Endothelial cell (in vitro differentiated cells): ENCODE measurements around the gene GNG8. TPM values are rescaled to one million over a fixed set of nuclear protein-coding genes. Genes with fewer than 3 reads are reported as not detected.
"Not testable (repeated sequence)": the region's sequence is repeated elsewhere in the genome, so short reads cannot be mapped to it uniquely, and the experiment has no call there.

Source experiments
- DNase-seq: peaks from one replicate; pipeline ENCODE4 v3.0.0; 2021; ENCODE audit warnings: low spot score
- H3K27ac Mint-ChIP-seq: one replicate; pipeline ENCODE4 v1.8.0; 2021; ENCODE audit warnings: mixed read lengths, inconsistent platforms; ENCODE audit not compliant: unreplicated experiment
- H3K27me3 Mint-ChIP-seq: one replicate; pipeline ENCODE4 v1.8.0; 2021; ENCODE audit warnings: mild to moderate bottlenecking, moderate library complexity, mixed read lengths, inconsistent platforms; ENCODE audit not compliant: unreplicated experiment
- H3K36me3 Mint-ChIP-seq: one replicate; pipeline ENCODE4 v1.8.0; 2021; ENCODE audit warnings: mild to moderate bottlenecking, low read depth, mixed read lengths, inconsistent platforms; ENCODE audit not compliant: unreplicated experiment
- H3K4me1 Mint-ChIP-seq: one replicate; pipeline ENCODE4 v1.8.0; 2021; ENCODE audit warnings: mild to moderate bottlenecking, mixed read lengths, inconsistent platforms; ENCODE audit not compliant: unreplicated experiment
- H3K4me3 Mint-ChIP-seq: one replicate; pipeline ENCODE4 v1.8.0; 2021; ENCODE audit warnings: mild to moderate bottlenecking, mixed read lengths, inconsistent platforms; ENCODE audit not compliant: unreplicated experiment
- H3K9me3 Mint-ChIP-seq: one replicate; pipeline ENCODE4 v1.8.0; 2021; ENCODE audit warnings: mixed read lengths, inconsistent platforms; ENCODE audit not compliant: unreplicated experiment
- CTCF ChIP-seq: fragments of 200-600 bp; sonication (generic); IDR thresholded peaks from one replicate; pipeline ENCODE4 v1.5.0; 2021; ENCODE audit warnings: antibody characterized with exemption; ENCODE audit not compliant: unreplicated experiment
- total RNA-seq: library from RNA; stranded (reverse); fragmentation: NEBNext Ultra II Directional; extraction: Animal tissue kit (Norgen Biotek cat#: 25700); gene quantifications from one replicate; pipeline ENCODE4 v1.2.1, GENCODE V29; 2021; ENCODE audit not compliant: unreplicated experiment

GNG8 gene
- total RNA-seq, 1 donor from 2014 or later: not detected

DNA sequence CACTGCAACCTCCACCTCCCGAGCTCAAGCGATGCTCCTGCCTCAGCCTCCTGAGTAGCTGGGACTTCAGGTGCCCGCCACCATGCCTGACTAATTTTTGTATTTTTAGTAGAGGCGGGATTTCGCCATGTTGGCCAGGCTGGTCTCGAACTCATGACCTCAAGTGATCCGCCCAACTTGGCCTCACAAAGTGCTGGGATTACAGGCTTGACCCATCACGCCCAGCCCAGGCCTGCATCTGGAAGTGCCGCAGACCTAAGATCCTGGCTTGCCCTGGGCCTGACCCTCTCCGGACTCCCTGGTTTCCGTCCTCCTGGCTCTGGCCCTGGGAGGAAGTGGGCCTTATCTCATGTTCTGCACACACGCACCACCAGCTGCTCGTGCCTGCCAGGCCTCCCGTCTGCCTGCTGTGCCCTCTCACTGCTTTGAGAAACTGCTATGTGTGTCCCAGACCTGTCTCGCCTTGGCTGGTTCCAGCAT, 6.4 kb downstream of the GNG8 start:
- Mint-ChIP-seq H3K4me3 (no peak overlapping the region), H3K4me1 (peaks cover 9% of the 10 kb centered on the region), H3K9me3 (no peaks in the 10 kb centered on the region), H3K27ac (no peak overlapping the region), H3K27me3 (peaks cover 6% of the 10 kb centered on the region), H3K36me3 (peaks cover 4% of the 10 kb centered on the region)
- peak; percentile 60 for DNase-seq
- TF ChIP-seq CTCF: no peak

DNA sequence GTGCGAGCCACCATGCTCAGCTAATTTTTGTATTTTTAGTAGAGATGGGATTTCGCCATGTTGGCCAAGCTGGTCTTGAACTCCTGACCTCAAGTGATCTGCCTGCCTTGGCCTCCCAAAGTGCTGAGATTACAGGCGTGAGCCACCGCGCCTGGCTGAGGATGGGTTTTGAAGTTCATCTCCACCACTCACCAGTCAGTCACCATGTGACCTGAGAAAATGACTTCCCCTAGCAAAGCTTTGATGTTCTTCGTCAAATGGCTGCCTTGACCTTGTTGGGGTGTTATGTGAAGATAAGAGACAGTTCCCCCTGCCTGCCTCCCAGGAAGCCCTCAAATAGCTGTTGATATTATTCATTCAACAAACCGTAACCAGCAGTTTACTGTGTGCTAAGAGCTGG, 7.0 kb downstream of the GNG8 start:
- not testable (repeated sequence) for H3K9me3 Mint-ChIP-seq, H3K27me3 Mint-ChIP-seq, H3K27ac Mint-ChIP-seq, H3K36me3 Mint-ChIP-seq, H3K4me1 Mint-ChIP-seq, DNase-seq
- peak overlapping the region; percentile 25 for H3K4me3 Mint-ChIP-seq

DNA sequence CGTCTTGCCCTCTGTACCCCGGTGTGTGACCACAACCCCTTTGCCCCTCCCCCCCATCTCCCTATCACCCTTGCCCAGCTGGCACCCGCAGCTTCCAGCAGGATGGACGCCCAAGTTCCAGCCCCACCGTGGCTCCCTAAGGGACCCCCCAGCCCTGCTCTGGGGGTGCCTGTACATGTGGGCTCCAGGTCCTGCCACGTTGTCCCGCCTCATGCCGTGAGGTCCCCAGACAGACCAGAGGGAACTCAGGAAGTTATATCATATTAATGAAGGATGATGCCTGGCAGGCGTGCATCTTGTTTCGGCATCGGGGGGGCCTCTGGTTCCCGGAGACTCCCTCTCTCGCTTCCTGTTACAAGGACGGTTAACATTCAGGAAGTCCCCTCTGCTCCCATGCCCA, 9.6 kb downstream of the GNG8 start:
- Mint-ChIP-seq H3K27me3 (peaks cover 4% of the 10 kb centered on the region), H3K4me3 (no peak overlapping the region), H3K4me1 (peaks cover 4% of the 10 kb centered on the region), H3K27ac (no peak overlapping the region), H3K9me3 (no peaks in the 10 kb centered on the region), H3K36me3 (no peaks in the 10 kb centered on the region)
- no peak for DNase-seq
- no peak for TF ChIP-seq CTCF

DNA sequence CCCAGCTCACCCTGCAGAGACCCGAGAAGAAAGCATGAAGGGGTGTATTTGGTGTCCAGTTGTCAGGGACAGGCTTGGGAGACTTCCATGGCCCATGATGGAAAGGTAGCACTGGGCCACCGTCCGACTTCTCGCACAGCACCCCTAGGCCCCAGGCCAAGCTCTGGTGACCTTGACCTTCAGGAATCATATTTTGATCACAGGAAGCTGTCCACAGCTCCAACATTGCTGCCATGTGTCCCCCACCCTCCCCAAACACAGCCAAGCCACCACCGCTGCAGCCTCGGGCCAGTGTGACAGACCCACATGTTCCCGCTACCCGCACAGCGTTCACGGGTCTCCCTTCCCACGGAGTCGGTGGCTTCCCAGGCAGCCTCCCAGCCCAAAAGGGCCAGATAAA, 10.3 kb downstream of the GNG8 start:
- DNase-seq: no peak
- no peak for TF ChIP-seq CTCF
- Mint-ChIP-seq H3K27ac (no peak overlapping the region), H3K36me3 (no peaks in the 10 kb centered on the region), H3K4me1 (peaks cover 4% of the 10 kb centered on the region), H3K9me3 (no peaks in the 10 kb centered on the region), H3K27me3 (peaks cover 6% of the 10 kb centered on the region), H3K4me3 (no peak overlapping the region)

GRCh38 chr19:46624958-46625661, 10.9 kb downstream of the GNG8 start, which contains the start of gene PTGIR:
TSS of gene PTGIR (minus strand) at chr19:46625089. CDS start at chr19:46624225, 864 bp downstream.
- no peaks in the 10 kb centered on the region for H3K9me3 Mint-ChIP-seq
- no peak within 1 kb of the TSS for H3K4me3 Mint-ChIP-seq
- peaks cover 6% of the 10 kb centered on the region for H3K27me3 Mint-ChIP-seq
- H3K4me1 Mint-ChIP-seq: peaks cover 4% of the 10 kb centered on the region
- no peak for TF ChIP-seq CTCF
- H3K36me3 Mint-ChIP-seq: no peaks in the 10 kb centered on the region
- DNase-seq: no peak
- no peak within 1 kb of the TSS for H3K27ac Mint-ChIP-seq
